SIG-M5 treated with dmso at 0.1 percent for 504 hours (cell line): ENCODE data around the gene SFMBT2.
"Not testable (repeated sequence)": the region's sequence is repeated elsewhere in the genome, so short reads cannot be mapped to it uniquely, and the experiment has no call there.

Experiments used
- DNase-seq: peaks from one replicate; lab custom pipeline; 2025; ENCODE audit not compliant: unreplicated experiment; lab: John Stamatoyannopoulos, UW

SFMBT2 gene

GRCh38 chr10:7192061-7192460 is 218.8 kb downstream of the SFMBT2 start:
- no peak for DNase-seq

GRCh38 chr10:7190772-7191171 is 220.1 kb downstream of the SFMBT2 start:
- DNase-seq = not testable (repeated sequence)

GRCh38 chr10:7189909-7190308 is 220.9 kb downstream of the SFMBT2 start:
- no peak for DNase-seq

GRCh38 chr10:7188456-7189050 is 222.3 kb downstream of the SFMBT2 start:
- DNase-seq = no peak

GRCh38 chr10:7186387-7187018 is 224.3 kb downstream of the SFMBT2 start:
- no peak for DNase-seq

- DNase-seq = peak; percentile 49
These were observed 225.5 kb downstream of the SFMBT2 start for GRCh38 chr10:7185367-7185690.

- peak; percentile 91 for DNase-seq
These were observed 226.0 kb downstream of the SFMBT2 start for GRCh38 chr10:7184660-7185366.

GRCh38 chr10:7184116-7184515 is 226.7 kb downstream of the SFMBT2 start:
- not testable (repeated sequence) for DNase-seq

- not testable (repeated sequence) for DNase-seq
These were observed 228.5 kb downstream of the SFMBT2 start for GRCh38 chr10:7182327-7182726.

- DNase-seq = no peak
These were observed 229.4 kb downstream of the SFMBT2 start for GRCh38 chr10:7181420-7181819.

- DNase-seq = no peak
These were observed 231.3 kb downstream of the SFMBT2 start for GRCh38 chr10:7179536-7179935.

- DNase-seq = no peak
These were observed 236.9 kb downstream of the SFMBT2 start for GRCh38 chr10:7173948-7174347.

GRCh38 chr10:7171825-7172224 is 239.0 kb downstream of the SFMBT2 start:
- DNase-seq = no peak

- no peak for DNase-seq
These were observed 240.1 kb downstream of the SFMBT2 start for GRCh38 chr10:7170626-7171322.

- no peak for DNase-seq
These were observed 242.4 kb downstream of the SFMBT2 start for GRCh38 chr10:7168414-7168813.

- no peak for DNase-seq
These were observed 245.2 kb downstream of the SFMBT2 start for GRCh38 chr10:7165500-7166177.

GRCh38 chr10:7164955-7165354 is 245.9 kb downstream of the SFMBT2 start:
- DNase-seq = no peak

- no peak for DNase-seq
These were observed 248.5 kb downstream of the SFMBT2 start for GRCh38 chr10:7162331-7162730.

GRCh38 chr10:7161484-7162250 is 249.2 kb downstream of the SFMBT2 start:
- no peak for DNase-seq

GRCh38 chr10:7159928-7160327 is 250.9 kb downstream of the SFMBT2 start:
- no peak for DNase-seq

- no peak for DNase-seq
These were observed 251.3 kb downstream of the SFMBT2 start for GRCh38 chr10:7159517-7159916.
